Measurements from ENCODE around the gene RBL1. TPM values are rescaled to one million over a fixed set of nuclear protein-coding genes. Genes with fewer than 3 reads are reported as not detected.

Gene RBL1
- total RNA-seq, 1 donor from 2014 or later, result 22.1 TPM

DNA sequence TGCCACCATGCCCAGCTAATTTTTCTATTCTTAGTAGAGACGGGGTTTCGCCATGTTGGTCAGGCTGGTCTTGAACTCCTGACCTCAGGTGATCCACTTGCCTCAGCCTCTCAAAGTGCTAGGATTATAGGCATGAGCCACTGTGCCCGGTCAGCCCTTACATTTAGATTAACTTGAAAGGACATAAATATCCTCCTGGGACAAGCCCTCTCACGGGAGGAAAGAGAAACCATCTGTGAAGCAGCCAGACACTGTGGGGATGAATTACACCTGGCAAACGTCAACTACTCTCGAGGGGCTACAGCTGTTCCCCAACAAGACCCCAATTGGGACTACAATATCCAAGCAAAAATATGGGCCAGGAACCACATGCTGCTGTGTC is 111.5 kb downstream of the RBL1 start:
- no peak overlapping the region for H3K4me3 ChIP-seq
- H3K27ac Mint-ChIP-seq, result no peak overlapping the region
- no peaks in the 10 kb centered on the region for H3K9me3 Mint-ChIP-seq
- H3K27me3 ChIP-seq, result no peaks in the 10 kb centered on the region
- no peaks in the 10 kb centered on the region for H3K79me2 ChIP-seq (ENCODE audit: low read depth)
- no peaks in the 10 kb centered on the region for H3K9me3 ChIP-seq (ENCODE audit: low read depth)
- H3K36me3 ChIP-seq, result no peaks in the 10 kb centered on the region
- H4K20me1 ChIP-seq (ENCODE audit: low read depth), result no peaks in the 10 kb centered on the region
- H3K4me3 Mint-ChIP-seq, result no peak overlapping the region
- no peaks in the 10 kb centered on the region for H3K36me3 Mint-ChIP-seq
- H3K9ac ChIP-seq, result no peak overlapping the region
- H3K27ac ChIP-seq, result no peak overlapping the region
- H3K27me3 Mint-ChIP-seq (ENCODE audit: insufficient read depth, low read depth), result peaks cover 2% of the 10 kb centered on the region
- no peak overlapping the region for H2AFZ ChIP-seq (replicated peaks)
- no peaks in the 10 kb centered on the region for H3K4me1 ChIP-seq
- no peak for DNase-seq (ENCODE audit: low spot score)
- TF ChIP-seq CTCF (IDR thresholded peaks at IDR 0.05), result no peak
- TF ChIP-seq EZH2 (IDR thresholded peaks at IDR 0.05), result no peak
- no peak for TF ChIP-seq EZH2phosphoT487 (IDR thresholded peaks at IDR 0.05)
- no peaks in the 10 kb centered on the region for H3F3A ChIP-seq (ENCODE audit: low read depth)
- H3K4me1 Mint-ChIP-seq, result peaks cover 2% of the 10 kb centered on the region
- no peak overlapping the region for H3K4me2 ChIP-seq

- Histone ChIP-seq H3K9me3 (ENCODE audit: low read depth) (no peaks in the 10 kb centered on the region), H3K79me2 (ENCODE audit: low read depth) (no peaks in the 10 kb centered on the region), H3F3A (ENCODE audit: low read depth) (no peaks in the 10 kb centered on the region), H3K9ac (no peak overlapping the region), H2AFZ (replicated peaks) (no peak overlapping the region), H4K20me1 (ENCODE audit: low read depth) (no peaks in the 10 kb centered on the region), H3K27ac (no peak overlapping the region), H3K27me3 (no peaks in the 10 kb centered on the region), H3K4me1 (peaks cover 4% of the 10 kb centered on the region), H3K4me2 (no peak overlapping the region), H3K4me3 (no peak overlapping the region), H3K36me3 (no peaks in the 10 kb centered on the region)
- Mint-ChIP-seq H3K9me3 (peaks cover 3% of the 10 kb centered on the region), H3K27ac (no peak overlapping the region), H3K4me1 (peaks cover 4% of the 10 kb centered on the region), H3K36me3 (no peaks in the 10 kb centered on the region), H3K27me3 (ENCODE audit: insufficient read depth, low read depth) (peaks cover 2% of the 10 kb centered on the region), H3K4me3 (no peak overlapping the region)
- DNase-seq (ENCODE audit: low spot score), result no peak
- TF ChIP-seq CTCF (IDR thresholded peaks at IDR 0.05) (no peak), EZH2phosphoT487 (IDR thresholded peaks at IDR 0.05) (no peak)
Measured at GRCh38 chr20:36975099-36975818, 120.5 kb downstream of the RBL1 start.

DNA sequence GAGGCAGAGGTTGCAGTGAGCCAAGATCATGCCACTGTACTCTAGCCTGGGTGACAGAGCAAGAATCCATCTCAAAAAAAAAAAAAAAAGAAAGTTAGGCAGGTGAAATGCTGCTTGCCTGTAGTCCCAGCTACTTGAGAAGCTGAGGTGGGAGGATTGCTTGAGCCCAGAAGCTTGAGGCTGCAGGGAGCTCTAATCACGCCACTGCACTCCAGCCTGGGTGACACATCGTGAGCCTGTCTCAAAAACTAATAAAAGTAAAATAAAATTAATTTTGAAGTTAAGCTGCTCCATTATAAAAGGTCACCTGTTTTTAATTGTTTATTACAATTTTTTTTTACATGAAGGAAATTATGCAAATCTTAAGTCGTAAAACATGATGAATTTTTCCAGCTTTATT is 121.1 kb downstream of the RBL1 start:
- H3K4me3 ChIP-seq, result no peak overlapping the region
- Mint-ChIP-seq H3K36me3 (no peaks in the 10 kb centered on the region), H3K27ac (no peak overlapping the region), H3K4me1 (peaks cover 4% of the 10 kb centered on the region), H3K9me3 (peaks cover 3% of the 10 kb centered on the region), H3K4me3 (no peak overlapping the region), H3K27me3 (ENCODE audit: insufficient read depth, low read depth) (peaks cover 2% of the 10 kb centered on the region)
- H3K27me3 ChIP-seq, result no peaks in the 10 kb centered on the region
- H3F3A ChIP-seq (ENCODE audit: low read depth), result no peaks in the 10 kb centered on the region
- DNase-seq (ENCODE audit: low spot score), result no peak
- H3K4me2 ChIP-seq, result no peak overlapping the region
- TF ChIP-seq EZH2phosphoT487 (IDR thresholded peaks at IDR 0.05) (no peak), EZH2 (IDR thresholded peaks at IDR 0.05) (no peak), CTCF (IDR thresholded peaks at IDR 0.05) (no peak)
- no peak overlapping the region for H3K9ac ChIP-seq
- H3K36me3 ChIP-seq, result no peaks in the 10 kb centered on the region
- peaks cover 4% of the 10 kb centered on the region for H3K4me1 ChIP-seq
- no peak overlapping the region for H2AFZ ChIP-seq (replicated peaks)
- H3K79me2 ChIP-seq (ENCODE audit: low read depth), result no peaks in the 10 kb centered on the region
- H3K9me3 ChIP-seq (ENCODE audit: low read depth), result no peaks in the 10 kb centered on the region
- H3K27ac ChIP-seq, result no peak overlapping the region
- no peaks in the 10 kb centered on the region for H4K20me1 ChIP-seq (ENCODE audit: low read depth)
